ENCODE data around the gene LAPTM5.

DNA sequence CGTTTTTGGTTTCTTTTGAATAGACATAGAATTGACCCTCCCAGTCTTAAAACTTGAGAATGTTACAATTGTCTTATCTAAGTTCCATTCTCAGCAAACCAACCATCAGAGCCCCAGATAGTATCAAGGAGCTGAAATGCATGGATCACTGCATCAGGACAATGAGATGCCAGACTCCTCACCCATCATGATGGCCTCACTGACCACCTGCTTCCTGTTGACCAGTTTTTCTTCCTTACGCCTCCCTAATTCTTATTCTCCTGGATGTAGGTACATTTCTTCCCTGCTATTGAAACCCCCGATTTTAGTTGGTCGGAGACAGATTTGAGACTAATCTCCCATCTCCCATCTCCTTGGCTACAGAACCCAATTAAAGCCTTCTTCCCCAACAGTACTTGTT lies 51.9 kb downstream of the LAPTM5 start:
- TF ChIP-seq SRF (IDR thresholded peaks at IDR 0.05; ENCODE audit: low read depth, low read length) (no peak), SP4 (IDR thresholded peaks at IDR 0.05; ENCODE audit: low read length) (no peak)
